ENCODE measurements around the gene MZF1. TPM values are rescaled to one million over a fixed set of nuclear protein-coding genes. Genes with fewer than 3 reads are reported as not detected.
"Not testable (repeated sequence)": the region's sequence is repeated elsewhere in the genome, so short reads cannot be mapped to it uniquely, and the experiment has no call there.

MZF1 gene
- total and polyA plus RNA-seq, 12 donors: 8.7 to 152 (median 33.2) TPM

DNA sequence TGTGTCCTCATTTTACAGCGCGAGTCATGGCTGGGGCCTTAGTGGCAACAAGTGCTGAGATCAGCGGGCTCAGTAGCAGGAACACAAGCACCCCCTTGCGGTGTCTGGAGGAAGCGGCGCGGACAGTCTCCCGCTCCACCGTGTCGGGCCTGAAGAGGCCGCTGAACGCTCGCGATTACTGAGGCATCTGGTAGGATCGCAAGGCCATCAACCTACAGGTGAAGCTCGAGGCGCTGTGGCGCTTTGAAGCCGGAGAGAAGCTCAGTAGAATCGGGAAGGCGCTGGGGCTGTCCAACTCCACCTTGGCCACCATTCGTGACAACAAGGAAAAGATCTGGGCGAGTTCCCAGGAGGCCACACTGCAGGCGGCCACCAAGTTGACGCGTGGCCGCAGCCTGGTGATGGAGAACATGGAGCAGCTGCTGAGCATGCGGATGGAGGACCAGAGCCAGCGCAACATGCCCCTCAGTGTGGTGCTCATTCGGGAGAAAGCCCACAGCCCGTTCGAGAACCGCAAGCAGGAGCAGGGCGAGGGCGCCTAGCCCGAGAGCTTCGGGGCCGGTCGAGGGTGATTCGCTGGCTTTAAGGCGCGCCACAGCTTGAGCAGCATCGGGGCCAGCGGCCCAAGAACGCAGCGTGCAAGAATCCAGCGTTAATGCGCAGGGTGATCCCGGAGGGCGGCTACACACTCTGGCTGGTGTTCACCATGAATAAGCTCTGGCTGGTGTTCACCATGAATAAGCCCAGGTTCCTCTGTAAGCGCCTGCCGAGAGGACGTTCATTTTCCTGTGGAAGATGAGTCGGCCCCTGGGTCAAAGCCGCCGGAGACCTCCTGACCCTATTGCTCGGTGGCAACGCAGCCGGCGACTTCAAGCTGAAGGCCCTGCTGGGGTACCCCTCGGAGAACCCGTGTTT is 8.3 kb upstream of the MZF1 start:
- peaks cover 0 to 15% of the 10 kb centered on the region in 2 donors for H3K36me3 ChIP-seq (replicated peaks in 1 of 2)
- intact Hi-C loops (cut with DNase I): no loop called here
- H3K4me1 ChIP-seq (replicated peaks in 1 of 2): peaks cover 4 to 10% of the 10 kb centered on the region in 2 donors
- H3K27ac ChIP-seq: peak overlapping the region in 2 of 5 donors; percentile 65 to 80
- TF ChIP-seq, protein P1, sequence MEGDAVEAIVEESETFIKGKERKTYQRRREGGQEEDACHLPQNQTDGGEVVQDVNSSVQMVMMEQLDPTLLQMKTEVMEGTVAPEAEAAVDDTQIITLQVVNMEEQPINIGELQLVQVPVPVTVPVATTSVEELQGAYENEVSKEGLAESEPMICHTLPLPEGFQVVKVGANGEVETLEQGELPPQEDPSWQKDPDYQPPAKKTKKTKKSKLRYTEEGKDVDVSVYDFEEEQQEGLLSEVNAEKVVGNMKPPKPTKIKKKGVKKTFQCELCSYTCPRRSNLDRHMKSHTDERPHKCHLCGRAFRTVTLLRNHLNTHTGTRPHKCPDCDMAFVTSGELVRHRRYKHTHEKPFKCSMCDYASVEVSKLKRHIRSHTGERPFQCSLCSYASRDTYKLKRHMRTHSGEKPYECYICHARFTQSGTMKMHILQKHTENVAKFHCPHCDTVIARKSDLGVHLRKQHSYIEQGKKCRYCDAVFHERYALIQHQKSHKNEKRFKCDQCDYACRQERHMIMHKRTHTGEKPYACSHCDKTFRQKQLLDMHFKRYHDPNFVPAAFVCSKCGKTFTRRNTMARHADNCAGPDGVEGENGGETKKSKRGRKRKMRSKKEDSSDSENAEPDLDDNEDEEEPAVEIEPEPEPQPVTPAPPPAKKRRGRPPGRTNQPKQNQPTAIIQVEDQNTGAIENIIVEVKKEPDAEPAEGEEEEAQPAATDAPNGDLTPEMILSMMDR (IDR thresholded peaks at IDR 0.05): peak; percentile 64 to 94 (median 88)
- no peak for TF ChIP-seq POLR2A (IDR thresholded peaks at IDR 0.05)
- 72 to 79% (median 77%) methylated on average over 48 to 62 of the region's 62 CpGs for WGBS, 4 donors
- H3K27me3 ChIP-seq: no peaks in the 10 kb centered on the region
- no peaks in the 10 kb centered on the region for H3K9me3 ChIP-seq (replicated peaks in 1 of 3)
- peak; percentile 80 to 95 (median 88) for DNase-seq
- no peak overlapping the region for H3K4me3 ChIP-seq

DNA sequence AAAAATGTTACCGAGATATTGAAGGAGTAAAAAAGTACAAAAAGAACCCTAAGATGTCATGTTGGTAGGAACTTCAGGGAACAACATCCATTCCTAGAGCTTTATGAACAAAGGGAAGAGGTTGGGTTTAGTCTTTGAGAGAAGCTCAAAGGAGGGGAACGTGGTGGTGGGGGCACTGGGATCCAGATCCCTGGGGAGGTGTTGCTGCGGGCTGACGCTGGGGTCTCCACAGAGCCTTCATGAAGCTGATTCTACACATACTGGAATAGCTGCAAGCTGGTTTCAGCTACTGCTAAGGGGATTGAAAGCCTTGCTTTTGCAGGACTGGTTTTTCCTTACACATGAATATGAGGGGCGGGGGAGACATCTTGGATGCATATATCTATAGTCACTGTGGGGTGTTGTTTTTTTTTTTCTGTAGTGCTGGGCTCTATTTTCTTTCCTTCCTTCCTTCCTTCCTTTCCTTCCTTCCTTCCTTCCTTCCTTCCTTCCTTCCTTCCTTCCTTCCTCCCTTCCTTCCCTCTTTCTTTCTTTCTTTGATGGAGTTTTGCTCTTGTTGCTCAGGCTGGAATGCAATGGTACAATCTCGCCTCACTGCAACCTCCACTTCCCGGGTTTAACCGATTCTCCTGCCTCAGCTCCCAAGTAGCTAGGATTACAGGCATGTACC is 6.5 kb upstream of the MZF1 start:
- H3K36me3 ChIP-seq (replicated peaks in 1 of 2): peaks cover 0 to 15% of the 10 kb centered on the region in 2 donors
- no peak overlapping the region for H3K4me3 ChIP-seq
- intact Hi-C loops (cut with DNase I): no loop called here
- peak in 3 of 7 donors; percentile 7 to 19 (median 19) for DNase-seq
- peaks cover 9 to 11% of the 10 kb centered on the region in 2 donors for H3K4me1 ChIP-seq (replicated peaks in 1 of 2)
- WGBS, 4 donors: 87 to 93% (median 89%) methylated on average over 8 of the region's 8 CpGs
- no peak overlapping the region for H3K27ac ChIP-seq
- no peaks in the 10 kb centered on the region for H3K27me3 ChIP-seq
- TF ChIP-seq, protein P1 (IDR thresholded peaks at IDR 0.05): no peak
- TF ChIP-seq POLR2A (IDR thresholded peaks at IDR 0.05): no peak
- H3K9me3 ChIP-seq (replicated peaks in 1 of 3): no peaks in the 10 kb centered on the region

DNA sequence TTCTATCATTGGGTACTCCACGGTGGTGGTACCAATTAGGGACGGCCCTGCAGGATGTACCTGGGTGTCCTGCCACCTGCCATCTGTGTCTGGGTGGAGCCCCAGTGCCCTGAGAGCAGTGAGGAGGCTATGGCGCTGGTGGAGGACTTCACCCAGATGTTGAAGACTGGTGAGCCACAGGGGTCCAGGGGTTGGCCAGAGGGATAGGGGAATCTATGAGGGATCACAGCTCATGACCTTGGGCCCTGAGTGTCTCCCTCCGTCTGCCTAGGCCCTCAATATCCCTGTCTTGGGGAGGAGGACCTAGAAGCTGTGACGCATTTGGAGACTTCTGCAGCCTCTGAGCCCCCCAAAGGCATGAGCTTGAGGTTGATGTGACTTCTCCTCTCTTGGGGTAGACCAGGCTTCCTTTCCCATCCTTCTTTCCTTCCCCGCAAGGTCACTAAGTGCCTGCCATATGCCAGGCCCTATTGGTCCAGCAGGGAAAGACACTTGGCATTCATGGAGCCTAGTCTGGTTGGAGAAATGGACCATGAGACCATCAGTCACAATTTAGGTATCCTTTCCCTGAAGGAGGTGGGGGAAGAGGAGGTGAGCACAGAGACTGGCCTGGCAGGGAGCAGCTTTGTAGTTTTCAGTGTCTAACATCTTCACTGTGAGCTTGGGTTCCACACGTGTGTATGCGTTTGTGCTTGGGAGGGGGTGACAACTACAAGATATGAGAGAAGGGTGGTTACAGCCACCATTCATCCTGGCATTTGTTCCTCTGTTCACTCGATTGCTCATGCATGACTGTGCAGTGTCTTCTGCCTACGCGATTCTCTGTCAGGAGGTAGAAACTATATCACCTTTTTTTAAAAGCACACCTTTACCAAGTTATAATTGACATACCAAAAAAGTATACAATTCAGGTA is 5.1 kb upstream of the MZF1 start:
- no peak overlapping the region for H3K4me3 ChIP-seq
- no peak for TF ChIP-seq POLR2A (IDR thresholded peaks at IDR 0.05)
- TF ChIP-seq, protein P1 (IDR thresholded peaks at IDR 0.05): no peak
- peak; percentile 0 to 50 (median 21) for DNase-seq
- WGBS, 4 donors: 84 to 92% (median 89%) methylated on average over 9 to 11 of the region's 11 CpGs
- peaks cover 9 to 21% of the 10 kb centered on the region in 2 donors for H3K4me1 ChIP-seq (replicated peaks in 1 of 2)
- peaks cover 0 to 15% of the 10 kb centered on the region in 2 donors for H3K36me3 ChIP-seq (replicated peaks in 1 of 2)
- no peaks in the 10 kb centered on the region for H3K9me3 ChIP-seq (replicated peaks in 1 of 3)
- H3K27me3 ChIP-seq: no peaks in the 10 kb centered on the region
- intact Hi-C loops (cut with DNase I): no loop called here
- H3K27ac ChIP-seq: no peak overlapping the region

DNA sequence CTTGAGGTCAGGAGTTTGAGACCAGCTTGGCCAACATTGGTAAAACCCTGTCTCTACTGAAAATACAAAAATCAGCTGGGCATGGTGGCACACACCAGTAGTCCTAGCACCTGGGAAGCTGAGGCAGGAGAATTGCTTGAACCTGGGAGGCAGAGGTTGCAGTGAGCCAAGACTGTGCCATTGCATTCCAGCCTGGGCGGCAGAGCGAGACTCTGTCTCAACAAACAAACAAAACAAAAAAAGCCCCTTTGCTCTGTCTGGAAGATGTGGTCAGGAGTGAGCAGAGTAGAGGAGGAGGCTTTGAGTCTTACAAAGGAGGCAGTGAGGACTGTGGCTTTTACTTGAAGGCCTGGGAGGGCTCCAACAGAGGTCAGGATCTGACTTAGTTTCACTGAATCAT is 4.4 kb upstream of the MZF1 start:
- intact Hi-C loops (cut with DNase I); H3K4me3 ChIP-seq; H3K9me3 ChIP-seq (replicated peaks in 1 of 3); H3K36me3 ChIP-seq (replicated peaks in 1 of 2); H3K27me3 ChIP-seq; H3K27ac ChIP-seq: not testable (repeated sequence)
- 94 to 96% (median 95%) methylated on average over 2 of the region's 2 CpGs for WGBS, 4 donors
- peaks cover 9 to 21% of the 10 kb centered on the region in 2 donors for H3K4me1 ChIP-seq (replicated peaks in 1 of 2)
- DNase-seq: peak in 1 of 7 donors; percentile 11

Measured in adrenal gland (tissue), 12 donors.